HG03159 (cell line): Measurements from ENCODE around the gene ARHGAP1.

Experiments
- ATAC-seq: cut with Tn5 transposase; IDR thresholded peaks from one replicate; pipeline ENCODE4 v1.9.1; 2021; ENCODE audit warnings: mild to moderate bottlenecking, moderate library complexity; ENCODE audit not compliant: unreplicated experiment

Gene ARHGAP1

GRCh38 chr11:46700241-46701077 lies at the start of gene ARHGAP1, which contains the start of gene ZNF408:
Gene ARHGAP1, minus strand, starts transcription at chr11:46700619. Its CDS starts 4,512 bp downstream, at chr11:46696107.
Gene ZNF408, plus strand, starts transcription at chr11:46701031. Its CDS starts 17 bp downstream, at chr11:46701048.
- ATAC-seq, result peak; percentile 90

GRCh38 chr11:46747150-46747549 lies 46.7 kb upstream of the ARHGAP1 start:
- no peak for ATAC-seq

- no peak for ATAC-seq
These were observed 45.6 kb upstream of the ARHGAP1 start for GRCh38 chr11:46745995-46746394.

- ATAC-seq, result no peak
These were observed 44.9 kb upstream of the ARHGAP1 start for GRCh38 chr11:46745328-46745727.

GRCh38 chr11:46743693-46744339 lies 43.4 kb upstream of the ARHGAP1 start:
- ATAC-seq, result no peak

GRCh38 chr11:46743043-46743442 lies 42.6 kb upstream of the ARHGAP1 start:
- no peak for ATAC-seq

GRCh38 chr11:46741600-46742484 lies 41.4 kb upstream of the ARHGAP1 start:
- no peak for ATAC-seq

GRCh38 chr11:46738887-46739286 lies 38.5 kb upstream of the ARHGAP1 start:
- ATAC-seq, result no peak

GRCh38 chr11:46737699-46738098 lies 37.3 kb upstream of the ARHGAP1 start:
- no peak for ATAC-seq

GRCh38 chr11:46736615-46737014 lies 36.2 kb upstream of the ARHGAP1 start:
- no peak for ATAC-seq

GRCh38 chr11:46736146-46736545 lies 35.7 kb upstream of the ARHGAP1 start:
- ATAC-seq, result no peak

- no peak for ATAC-seq
These were observed 32.8 kb upstream of the ARHGAP1 start for GRCh38 chr11:46733234-46733633.

- no peak for ATAC-seq
These were observed 31.1 kb upstream of the ARHGAP1 start for GRCh38 chr11:46731545-46731944.

- ATAC-seq, result no peak
These were observed 28.9 kb upstream of the ARHGAP1 start for GRCh38 chr11:46729110-46730027.

GRCh38 chr11:46728659-46729040 lies 28.2 kb upstream of the ARHGAP1 start:
- no peak for ATAC-seq

- ATAC-seq, result no peak
These were observed 27.7 kb upstream of the ARHGAP1 start for GRCh38 chr11:46727952-46728658.

GRCh38 chr11:46726206-46726862 lies 25.9 kb upstream of the ARHGAP1 start:
- no peak for ATAC-seq

- ATAC-seq, result no peak
These were observed 25.2 kb upstream of the ARHGAP1 start for GRCh38 chr11:46725338-46726205.
